K562 (cell line): Measurements from ENCODE around the gene WSCD2. TPM values are rescaled to one million over a fixed set of nuclear protein-coding genes. Genes with fewer than 3 reads are reported as not detected.

Source experiments
- ATF7 ChIP-seq: fragments of 450-650 bp; IDR thresholded peaks from 2 replicates; pipeline ENCODE4 v1.7.1; 2014; ENCODE audit warnings: mild to moderate bottlenecking, moderate library complexity
- BHLHE40 ChIP-seq: IDR thresholded peaks from 2 replicates; pipeline ENCODE4 v1.6.1; 2011; ENCODE audit warnings: low read length, improper control_type of control experiment
- BRF1 ChIP-seq: IDR thresholded peaks from 3 replicates; pipeline ENCODE4 v1.6.1; 2011; ENCODE audit warnings: borderline replicate concordance, mild to moderate bottlenecking; ENCODE audit not compliant: insufficient read length; ENCODE audit errors: extremely low read depth
- C11orf30 ChIP-seq: fragments of 450-650 bp; IDR thresholded peaks from 2 replicates; pipeline ENCODE4 v1.6.1; 2016; ENCODE audit warnings: low read depth, mild to moderate bottlenecking
- CBX3 ChIP-seq, 2 experiments: IDR thresholded peaks; 1 replicate in 1 of 2; 2 replicates in 1 of 2; pipeline ENCODE4 v1.6.1; 2012; ENCODE audit warnings: inconsistent platforms in 2 of 2, low read length in 2 of 2, borderline replicate concordance in 1 of 2, control low read depth in 1 of 2
- HIVEP1 ChIP-seq: fragments of 250-450 bp; sonication (Bioruptor Pico); IDR thresholded peaks from 2 replicates; pipeline ENCODE4 v1.4.0; 2020; ENCODE audit warnings: mild to moderate bottlenecking
- IRF2 ChIP-seq: sonication (generic); formaldehyde crosslinking; IDR thresholded peaks from 2 replicates; pipeline ENCODE4 v1.8.1; 2022; ENCODE audit warnings: mild to moderate bottlenecking, missing genetic modification reagents
- LCOR ChIP-seq: sonication (generic); formaldehyde crosslinking; IDR thresholded peaks from 2 replicates; pipeline ENCODE4 v1.8.0; 2022; ENCODE audit warnings: mild to moderate bottlenecking, missing genetic modification reagents
- MAFG ChIP-seq: fragments of 450-650 bp; conservative IDR thresholded peaks from 2 replicates; pipeline ENCODE4 v1.6.1; 2016; ENCODE audit warnings: missing genetic modification characterization, missing compliant biosample characterization
- MEF2D ChIP-seq: conservative IDR thresholded peaks from 2 replicates; pipeline ENCODE4 v1.6.1; 2016; ENCODE audit warnings: low read depth, missing genetic modification characterization, missing compliant biosample characterization
- NFRKB ChIP-seq: fragments of 450-650 bp; IDR thresholded peaks from 2 replicates; pipeline ENCODE4 v1.6.1; 2016; ENCODE audit warnings: low read depth
- OTX1 ChIP-seq: fragments of 450-650 bp; formaldehyde crosslinking; IDR thresholded peaks from 2 replicates; pipeline ENCODE4 v1.4.0; 2022; ENCODE audit warnings: mild to moderate bottlenecking
- PHF21A ChIP-seq: fragments of 450-650 bp; IDR thresholded peaks from 2 replicates; pipeline ENCODE4 v1.6.1; 2017; ENCODE audit warnings: low read depth, borderline replicate concordance
- PTRF ChIP-seq: fragments of 450-650 bp; IDR thresholded peaks from 2 replicates; pipeline ENCODE4 v1.6.1; 2016; ENCODE audit warnings: mild to moderate bottlenecking, missing genetic modification characterization, missing compliant biosample characterization
- RBM39 ChIP-seq: fragments of 200-400 bp; formaldehyde crosslinking; optimal IDR thresholded peaks from 2 replicates; pipeline ENCODE3; 2018; ENCODE audit warnings: low read depth, low read length
- SLC30A9 ChIP-seq: fragments of 250-450 bp; sonication (Bioruptor Pico); IDR thresholded peaks from 2 replicates; pipeline ENCODE4 v1.8.0; 2022; ENCODE audit warnings: mild to moderate bottlenecking, moderate library complexity
- SMAD4 ChIP-seq: fragments of 250-450 bp; sonication (Bioruptor Pico); conservative IDR thresholded peaks from 2 replicates; pipeline ENCODE4 v1.8.0; 2021; ENCODE audit warnings: inconsistent platforms, mild to moderate bottlenecking, moderate library complexity
- SMARCB1 ChIP-seq: IDR thresholded peaks from 2 replicates; pipeline ENCODE4 v1.6.1; 2011; ENCODE audit warnings: improper control_type of control experiment, low read depth; ENCODE audit not compliant: insufficient read length
- TAF9B ChIP-seq: fragments of 450-650 bp; IDR thresholded peaks from 2 replicates; pipeline ENCODE4 v1.6.1; 2018; ENCODE audit warnings: mild to moderate bottlenecking; ENCODE audit not compliant: partially characterized antibody
- TEAD4 ChIP-seq, 2 experiments: sonication (generic) in 1 of 2; formaldehyde crosslinking in 1 of 2; IDR thresholded peaks; 2 replicates each; pipeline versions ENCODE4 v1.6.1 to v1.8.0; 2012 to 2022; ENCODE audit warnings: borderline replicate concordance in 1 of 2, inconsistent platforms in 1 of 2, low read length in 1 of 2, mild to moderate bottlenecking in 1 of 2, missing genetic modification reagents in 1 of 2
- TRIM28 ChIP-seq: fragments of 450-650 bp; IDR thresholded peaks from 2 replicates; pipeline ENCODE4 v1.6.1; 2017
- ZFP91 ChIP-seq: sonication (generic); formaldehyde crosslinking; IDR thresholded peaks from 2 replicates; pipeline ENCODE4 v1.8.0; 2022; ENCODE audit warnings: mild to moderate bottlenecking, missing genetic modification reagents
- ZNF431 ChIP-seq: sonication (generic); formaldehyde crosslinking; IDR thresholded peaks from 2 replicates; pipeline ENCODE4 v1.8.0; 2022; ENCODE audit warnings: mild to moderate bottlenecking, missing genetic modification reagents
- ZNF644 ChIP-seq: fragments of 200-800 bp; sonication (Bioruptor generic); IDR thresholded peaks from 2 replicates; pipeline ENCODE4 v1.6.1; 2016; ENCODE audit warnings: low read depth, missing genetic modification characterization, missing compliant biosample characterization
- ZNF740 ChIP-seq, 3 experiments: fragments of 200-800 bp in 1 of 3; sonication (Bioruptor generic) in 1 of 3; sonication (generic) in 1 of 3; formaldehyde crosslinking in 1 of 3; IDR thresholded peaks; 2 replicates each; pipeline versions ENCODE4 v1.6.1 to v1.8.0; 2016 to 2022; ENCODE audit warnings: mild to moderate bottlenecking in 2 of 3, missing compliant biosample characterization in 2 of 3, missing genetic modification characterization in 2 of 3, missing genetic modification reagents in 1 of 3
- polyA plus RNA-seq, 8 experiments: library from polyadenylated mRNA; depleted of rRNA in 4 of 8; stranded (reverse) in 5 of 8; unstranded in 3 of 8; fragments of >200 nt; fragmentation: Nextera tagmentation in 2 of 8; fragmentation: Illumina TruSeq in 1 of 8; extraction: Ambion mirVana in 2 of 8; extraction: Trizol in 1 of 8; gene quantifications; 2 replicates each; pipeline versions ENCODE4 v1.2.1 to v1.2.3, GENCODE V29; 2011 to 2014; ENCODE audit warnings: inconsistent platforms in 1 of 8, missing spikeins in 1 of 8
- total RNA-seq, 7 experiments: library from RNA; depleted of rRNA in 6 of 7; stranded (reverse); fragments of >200 nt in 6 of 7; fragmentation: Illumina TruSeq in 2 of 7; extraction: Trizol in 2 of 7; gene quantifications; 2 replicates each; pipeline versions ENCODE4 v1.2.1 to v1.2.3, GENCODE V29; 2011 to 2021; ENCODE audit warnings: low replicate concordance in 1 of 7
- TF ChIP-seq, protein P1 (sequence below): sonication (generic); formaldehyde crosslinking; IDR thresholded peaks from 2 replicates; pipeline ENCODE4 v1.8.0; 2022; ENCODE audit warnings: mild to moderate bottlenecking, missing genetic modification reagents

Gene WSCD2
- total and polyA plus RNA-seq, 9 of the 15 experiments (the other 6 are each of a cell fraction or from before 2014, with no cell fraction given): 0.72 to 14.1 (median 4.0) TPM

DNA sequence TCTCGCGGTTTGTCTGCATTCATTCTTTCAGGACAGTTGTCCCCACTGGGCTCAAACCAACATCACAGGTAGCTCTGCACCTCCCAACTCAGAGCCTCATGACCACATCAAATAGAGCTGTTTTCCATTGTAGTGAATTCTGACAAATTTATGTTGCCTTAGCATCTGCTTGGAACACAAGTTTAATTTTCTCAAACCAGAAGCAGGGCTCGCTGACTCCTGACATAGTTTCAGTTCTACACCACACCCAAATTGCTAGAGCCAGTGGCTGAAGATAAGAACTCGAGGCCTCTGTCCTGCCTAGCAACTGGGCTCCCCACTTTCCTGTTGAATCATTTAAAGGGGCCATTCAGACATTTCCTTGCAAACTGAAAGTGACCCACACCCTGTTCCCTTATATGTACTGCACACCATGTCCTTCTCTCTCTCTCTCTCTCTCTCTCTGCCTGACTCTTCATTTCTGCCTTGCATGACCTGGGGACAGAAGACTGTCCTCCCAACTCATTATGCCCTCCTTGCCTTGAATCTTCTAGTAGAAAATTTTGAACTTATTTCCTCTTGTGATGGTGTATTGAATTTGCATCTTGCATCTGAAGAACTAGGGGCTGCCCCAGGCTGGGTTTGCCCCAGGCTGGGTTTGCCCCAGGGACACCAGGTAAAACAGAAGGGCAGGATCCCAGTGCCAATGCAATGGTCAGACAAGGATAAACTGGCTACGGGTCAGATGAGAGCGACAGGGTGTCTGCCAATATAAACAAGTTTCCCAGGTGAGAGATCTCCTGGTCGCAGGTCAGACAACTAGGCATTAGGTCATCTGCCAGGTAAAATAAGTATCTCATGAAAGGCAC lies 9.7 kb upstream of the WSCD2 start (continued):
- TF ChIP-seq CBX3 (IDR thresholded peaks at IDR 0.05; ENCODE audit: borderline replicate concordance in 1 of 2, low read length in 2 of 2) (no peak; a peak in 1 of 3 replicates), LCOR (no peak), TAF9B (peak; percentile 44), ATF7 (peak; percentile 51), MAFG (tag) (peak; percentile 66), ZNF644 (tag) (peak; percentile 2), ZNF431 (CRISPR knock-in tag) (peak; percentile 34; the same call in 1 of the 2 replicates), C11orf30 (peak; percentile 36; the same call in 1 of the 2 replicates), HIVEP1 (CRISPR knock-in tag) (0 out of 2 replicates have a peak, but pooled peaks have one; percentile 5), MEF2D (tag) (0 out of 2 replicates have a peak, but pooled peaks have one; percentile 23), ZFP91 (peak; percentile 95), ZNF740 (CRISPR knock-in tag; IDR thresholded peaks at IDR 0.05) (no peak), ZNF740 (tag; IDR thresholded peaks at IDR 0.05) (no peak), RBM39 (no peak), SLC30A9 (CRISPR knock-in tag) (no peak), PHF21A (peak; percentile 59; the same call in 1 of the 2 replicates), SMAD4 (CRISPR knock-in tag) (peak; percentile 24; the same call in 1 of the 2 replicates), BRF1 (no peak), TEAD4 (IDR thresholded peaks at IDR 0.05; ENCODE audit: low read length) (peak; percentile 40; the same call in 1 of the 2 replicates), TEAD4 (CRISPR knock-in tag; IDR thresholded peaks at IDR 0.05; ENCODE audit: borderline replicate concordance) (no peak), OTX1 (CRISPR knock-in tag) (peak; percentile 85), SMARCB1 (peak; percentile 46), PTRF (tag) (no peak), TRIM28 (peak; percentile 63; the same call in 1 of the 2 replicates), IRF2 (CRISPR knock-in tag) (no peak), BHLHE40 (peak; percentile 49; the same call in 1 of the 2 replicates), NFRKB (peak; percentile 84)
- TF ChIP-seq, protein P1, sequence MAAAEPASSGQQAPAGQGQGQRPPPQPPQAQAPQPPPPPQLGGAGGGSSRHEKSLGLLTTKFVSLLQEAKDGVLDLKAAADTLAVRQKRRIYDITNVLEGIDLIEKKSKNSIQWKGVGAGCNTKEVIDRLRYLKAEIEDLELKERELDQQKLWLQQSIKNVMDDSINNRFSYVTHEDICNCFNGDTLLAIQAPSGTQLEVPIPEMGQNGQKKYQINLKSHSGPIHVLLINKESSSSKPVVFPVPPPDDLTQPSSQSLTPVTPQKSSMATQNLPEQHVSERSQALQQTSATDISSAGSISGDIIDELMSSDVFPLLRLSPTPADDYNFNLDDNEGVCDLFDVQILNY (CRISPR knock-in tag): no peak
